DOHH2 (cell line): ENCODE measurements around the gene HNRNPD.

ENCODE experiments used
- CTCF ChIP-seq: fragments of 200-600 bp; sonication (generic); IDR thresholded peaks from one replicate; pipeline ENCODE4 v1.5.1; 2014; ENCODE audit warnings: antibody characterized with exemption, mild to moderate bottlenecking, low read depth, low read length; ENCODE audit not compliant: poor library complexity, severe bottlenecking
- EZH2phosphoT487 ChIP-seq: fragments of 200-600 bp; sonication (generic); IDR thresholded peaks from 2 replicates; pipeline ENCODE4 v1.6.1; 2017; ENCODE audit warnings: borderline replicate concordance, mild to moderate bottlenecking, antibody characterized with exemption, low read length, moderate library complexity, mixed read lengths

DNA sequence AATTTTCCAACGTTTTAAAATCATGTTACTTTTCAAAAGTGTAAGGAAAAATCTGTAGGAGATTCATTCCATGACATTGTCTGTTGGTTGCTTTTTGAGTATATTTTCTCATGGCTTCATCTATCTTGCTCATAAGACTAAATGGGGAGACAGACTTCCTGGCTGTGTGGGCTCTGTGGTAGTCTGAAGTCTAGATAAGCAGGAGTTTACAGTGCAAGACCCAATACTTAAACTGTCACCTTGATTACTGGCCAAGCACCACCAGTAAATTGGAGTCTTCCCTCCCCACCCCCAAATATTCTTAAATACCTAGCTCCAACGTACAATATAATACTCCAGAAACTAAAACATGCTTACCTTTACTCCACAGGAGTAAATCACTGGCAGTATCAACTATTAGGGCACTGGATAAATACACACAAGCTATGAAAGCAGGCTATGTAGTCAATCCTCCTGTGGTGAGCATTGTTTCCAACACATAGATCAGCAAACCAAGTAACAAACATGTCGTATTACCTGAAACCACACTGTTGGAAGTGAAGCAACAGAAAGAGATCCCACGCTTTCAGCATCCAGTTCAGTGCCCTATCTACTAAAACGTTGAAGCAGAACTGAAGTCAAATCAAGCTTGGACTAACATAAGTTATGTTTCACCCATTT lies 6.2 kb downstream of the HNRNPD start:
- no peak for TF ChIP-seq CTCF
- TF ChIP-seq EZH2phosphoT487 = no peak
